Measurements from ENCODE around the gene ASMTL.
"Not testable (repeated sequence)": the region's sequence is repeated elsewhere in the genome, so short reads cannot be mapped to it uniquely, and the experiment has no call there.

The ASMTL gene

DNA sequence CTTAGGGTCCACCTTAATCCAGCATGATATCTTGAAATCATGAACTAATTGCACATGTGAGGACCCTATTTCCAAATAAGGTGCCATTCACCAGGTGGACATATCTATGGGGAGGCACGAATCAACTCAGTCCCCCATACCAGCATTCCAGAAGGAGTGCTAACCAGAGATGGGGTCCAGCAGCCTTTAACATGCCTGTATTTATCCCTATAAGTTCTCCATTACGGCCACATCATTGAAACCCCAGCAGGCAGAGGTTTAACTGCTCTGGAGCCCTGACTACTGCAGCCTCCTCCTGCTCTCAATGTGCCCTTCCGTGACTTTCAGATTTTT lies 3.2 kb upstream of the ASMTL start:
- Mint-ChIP-seq H3K4me3 (no peak overlapping the region), H3K4me1 (peaks cover 11% of the 10 kb centered on the region), H3K36me3 (no peaks in the 10 kb centered on the region), H3K9me3 (no peaks in the 10 kb centered on the region), H3K27me3 (no peaks in the 10 kb centered on the region), H3K27ac (no peak overlapping the region)
- ATAC-seq (ENCODE audit: low read depth) = no peak
- DNase-seq (ENCODE audit: low spot score in 2 of 2) = no peak

DNA sequence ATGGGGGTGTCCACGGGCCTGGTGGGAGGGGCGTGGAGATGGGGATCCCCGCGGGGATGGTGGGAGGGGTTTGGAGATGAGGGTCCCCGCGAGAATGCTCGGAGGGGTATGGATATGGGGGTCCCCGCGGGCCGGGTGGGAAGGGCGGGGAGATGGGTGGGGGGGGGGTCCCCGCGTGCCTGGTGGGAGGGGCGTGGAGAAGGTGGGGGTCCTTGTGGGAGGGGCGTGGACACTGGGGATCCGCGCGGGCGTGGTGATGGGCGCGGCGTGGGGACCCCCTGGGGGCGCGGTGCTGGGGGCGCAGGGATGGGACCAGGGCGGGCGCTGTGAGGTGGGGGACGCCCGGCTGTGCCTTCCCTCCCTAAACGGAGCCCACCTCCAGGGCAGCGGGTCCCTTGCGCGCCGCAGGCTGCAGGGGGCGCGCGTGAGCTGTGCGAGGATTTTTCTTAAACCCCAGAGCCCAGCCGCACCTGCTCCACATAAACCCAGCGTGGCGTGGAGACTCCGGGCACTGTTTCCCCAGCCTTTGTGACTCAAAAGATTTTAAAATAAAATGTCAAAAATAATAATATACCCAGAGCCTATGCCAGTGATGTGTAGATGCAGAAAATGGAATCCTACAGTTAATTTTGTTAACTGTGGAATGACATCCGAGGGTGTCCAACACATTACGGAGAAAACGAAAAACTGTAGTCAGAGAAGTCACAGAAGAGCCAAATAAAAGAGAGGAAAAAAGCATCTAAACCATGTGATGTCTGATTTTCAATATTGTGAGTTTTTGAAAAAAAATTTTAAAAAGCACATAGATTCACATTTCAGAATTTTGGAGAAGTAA lies 1.5 kb upstream of the ASMTL start:
- peak overlapping the region; percentile 59 for H3K4me3 Mint-ChIP-seq

GRCh38 chrX:1453395-1453783 lies 680 bp upstream of the ASMTL start:
- Mint-ChIP-seq H3K9me3 (peaks cover 5% of the 10 kb centered on the region), H3K27ac (peak overlapping the region; percentile 56), H3K4me1 (peaks cover 32% of the 10 kb centered on the region), H3K27me3 (no peaks in the 10 kb centered on the region), H3K4me3 (peak overlapping the region; percentile 84), H3K36me3 (peaks cover 13% of the 10 kb centered on the region)
- ATAC-seq (ENCODE audit: low read depth) = peak; percentile 39
- peak in 1 of 2 donors; percentile 76 for DNase-seq (ENCODE audit: low spot score in 2 of 2)

More for the DNA sequence above, 1.5 kb upstream of the ASMTL start:
- Mint-ChIP-seq H3K36me3 (peaks cover 5% of the 10 kb centered on the region), H3K27ac (peak overlapping the region; percentile 56), H3K4me1 (peaks cover 26% of the 10 kb centered on the region), H3K27me3 (no peaks in the 10 kb centered on the region), H3K9me3 (peaks cover 1% of the 10 kb centered on the region)
- ATAC-seq (ENCODE audit: low read depth) (peak; percentile 40), DNase-seq (ENCODE audit: low spot score in 2 of 2) (peak; percentile 95 to 98)

GRCh38 chrX:1451661-1452515 lies 821 bp downstream of the ASMTL start:
- Mint-ChIP-seq H3K36me3 (peaks cover 23% of the 10 kb centered on the region), H3K27me3 (no peaks in the 10 kb centered on the region), H3K4me1 (peaks cover 43% of the 10 kb centered on the region), H3K27ac (peak overlapping the region; percentile 56), H3K9me3 (peaks cover 11% of the 10 kb centered on the region), H3K4me3 (peak overlapping the region; percentile 81)
- ATAC-seq (ENCODE audit: low read depth) (no peak), DNase-seq (ENCODE audit: low spot score in 2 of 2) (peak in 1 of 2 donors; percentile 41)

- Mint-ChIP-seq H3K4me1 (peaks cover 44% of the 10 kb centered on the region), H3K36me3 (peaks cover 24% of the 10 kb centered on the region), H3K9me3 (peaks cover 11% of the 10 kb centered on the region), H3K4me3 (peak overlapping the region; percentile 81), H3K27me3 (no peaks in the 10 kb centered on the region), H3K27ac (peak overlapping the region; percentile 56)
- no peak for ATAC-seq (ENCODE audit: low read depth)
- DNase-seq (ENCODE audit: low spot score in 2 of 2) = no peak
These were observed 1.5 kb downstream of the ASMTL start for GRCh38 chrX:1451251-1451660.

- H3K27ac Mint-ChIP-seq = peak overlapping the region; percentile 58
- DNase-seq (ENCODE audit: low spot score in 2 of 2) = no peak
- no peaks in the 10 kb centered on the region for H3K27me3 Mint-ChIP-seq
- H3K4me3 Mint-ChIP-seq = no peak overlapping the region
- H3K9me3 Mint-ChIP-seq = peaks cover 11% of the 10 kb centered on the region
- H3K36me3 Mint-ChIP-seq = peaks cover 24% of the 10 kb centered on the region
- ATAC-seq (ENCODE audit: low read depth) = no peak
- peaks cover 48% of the 10 kb centered on the region for H3K4me1 Mint-ChIP-seq
These were observed 2.1 kb downstream of the ASMTL start for GRCh38 chrX:1450361-1451161.

- DNase-seq (ENCODE audit: low spot score in 2 of 2) = no peak
- H3K9me3 Mint-ChIP-seq = peaks cover 14% of the 10 kb centered on the region
- no peak for ATAC-seq (ENCODE audit: low read depth)
- peaks cover 28% of the 10 kb centered on the region for H3K36me3 Mint-ChIP-seq
- peak overlapping the region; percentile 58 for H3K27ac Mint-ChIP-seq
- H3K27me3 Mint-ChIP-seq = no peaks in the 10 kb centered on the region
- H3K4me1 Mint-ChIP-seq = peaks cover 50% of the 10 kb centered on the region
- H3K4me3 Mint-ChIP-seq = peak overlapping the region; percentile 25
These were observed 2.9 kb downstream of the ASMTL start for GRCh38 chrX:1449823-1450149.

- peaks cover 33% of the 10 kb centered on the region for H3K36me3 Mint-ChIP-seq
- peaks cover 53% of the 10 kb centered on the region for H3K4me1 Mint-ChIP-seq
- H3K4me3 Mint-ChIP-seq = no peak overlapping the region
- H3K9me3 Mint-ChIP-seq = peaks cover 16% of the 10 kb centered on the region
- DNase-seq (ENCODE audit: low spot score in 2 of 2) (no peak), ATAC-seq (ENCODE audit: low read depth) (no peak)
- peak overlapping the region; percentile 58 for H3K27ac Mint-ChIP-seq
- H3K27me3 Mint-ChIP-seq = no peaks in the 10 kb centered on the region
These were observed 3.5 kb downstream of the ASMTL start for GRCh38 chrX:1449036-1449822.

- H3K27me3 Mint-ChIP-seq; DNase-seq (ENCODE audit: low spot score in 2 of 2); ATAC-seq (ENCODE audit: low read depth); H3K4me3 Mint-ChIP-seq: not testable (repeated sequence)
- Mint-ChIP-seq H3K9me3 (peaks cover 16% of the 10 kb centered on the region), H3K27ac (peak overlapping the region; percentile 72), H3K36me3 (peaks cover 35% of the 10 kb centered on the region), H3K4me1 (peaks cover 53% of the 10 kb centered on the region)
These were observed 4.1 kb downstream of the ASMTL start for GRCh38 chrX:1448573-1449001.

DNA sequence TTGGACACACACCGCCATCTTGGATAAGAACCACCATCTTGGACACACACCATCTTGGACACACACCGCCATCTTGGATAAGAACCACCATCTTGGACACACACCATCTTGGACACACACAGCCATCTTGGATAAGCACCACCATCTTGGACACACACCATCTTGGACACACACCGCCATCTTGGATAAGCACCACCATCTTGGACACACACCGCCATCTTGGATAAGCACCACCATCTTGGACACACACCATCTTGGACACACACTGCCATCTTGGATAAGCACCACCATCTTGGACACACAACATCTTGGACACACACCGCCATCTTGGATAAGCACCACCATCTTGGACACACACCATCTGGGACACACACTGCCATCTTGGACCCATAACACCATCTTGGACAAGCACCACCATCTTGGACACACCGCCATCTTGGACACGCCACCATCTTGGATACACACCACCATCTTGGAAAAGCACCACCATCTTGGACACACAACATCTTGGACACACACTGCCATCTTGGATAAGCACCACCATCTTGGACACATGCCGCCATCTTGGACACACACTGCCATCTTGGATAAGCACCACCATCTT lies 4.6 kb downstream of the ASMTL start:
- peaks cover 16% of the 10 kb centered on the region for H3K9me3 Mint-ChIP-seq
- H3K4me3 Mint-ChIP-seq; DNase-seq (ENCODE audit: low spot score in 2 of 2); H3K27me3 Mint-ChIP-seq; ATAC-seq (ENCODE audit: low read depth): not testable (repeated sequence)
- H3K27ac Mint-ChIP-seq = peak overlapping the region; percentile 72
- H3K36me3 Mint-ChIP-seq = peaks cover 35% of the 10 kb centered on the region
- H3K4me1 Mint-ChIP-seq = peaks cover 53% of the 10 kb centered on the region

- peaks cover 35% of the 10 kb centered on the region for H3K36me3 Mint-ChIP-seq
These were observed 5.4 kb downstream of the ASMTL start for GRCh38 chrX:1446984-1447968.

More at GRCh38 chrX:1446984-1447968, 5.4 kb downstream of the ASMTL start:
- peak; percentile 87 for ATAC-seq (ENCODE audit: low read depth)
- not testable (repeated sequence) for DNase-seq (ENCODE audit: low spot score in 2 of 2); H3K27ac Mint-ChIP-seq; H3K4me3 Mint-ChIP-seq; H3K27me3 Mint-ChIP-seq
- peaks cover 16% of the 10 kb centered on the region for H3K9me3 Mint-ChIP-seq
- H3K4me1 Mint-ChIP-seq = peaks cover 55% of the 10 kb centered on the region

Data from memory B cell (primary cell).